Glutamatergic neuron (in vitro differentiated cells): ENCODE results near the gene RNF144A. TPM values are rescaled to one million over a fixed set of nuclear protein-coding genes. Genes with fewer than 3 reads are reported as not detected.

ENCODE experiments used
- DNase-seq: peaks from one replicate; pipeline ENCODE4 v3.0.0; 2022
- H3K27ac Mint-ChIP-seq: one replicate; pipeline ENCODE4 v1.8.0; 2020; ENCODE audit warnings: mild to moderate bottlenecking, mixed read lengths, inconsistent platforms; ENCODE audit not compliant: unreplicated experiment
- H3K27me3 Mint-ChIP-seq: one replicate; pipeline ENCODE4 v1.8.0; 2020; ENCODE audit warnings: mild to moderate bottlenecking, moderate library complexity, mixed read lengths, inconsistent platforms; ENCODE audit not compliant: unreplicated experiment
- H3K36me3 Mint-ChIP-seq: one replicate; pipeline ENCODE4 v1.8.0; 2020; ENCODE audit warnings: mild to moderate bottlenecking, mixed read lengths, inconsistent platforms; ENCODE audit not compliant: unreplicated experiment
- H3K4me1 Mint-ChIP-seq: one replicate; pipeline ENCODE4 v1.8.0; 2020; ENCODE audit warnings: mild to moderate bottlenecking, low read depth, mixed read lengths, inconsistent platforms; ENCODE audit not compliant: unreplicated experiment
- H3K4me3 Mint-ChIP-seq: one replicate; pipeline ENCODE4 v1.8.0; 2020; ENCODE audit warnings: mild to moderate bottlenecking, mixed read lengths, inconsistent platforms; ENCODE audit not compliant: unreplicated experiment
- H3K9me3 Mint-ChIP-seq: one replicate; pipeline ENCODE4 v1.8.0; 2020; ENCODE audit warnings: mild to moderate bottlenecking, moderate library complexity, mixed read lengths, inconsistent platforms; ENCODE audit not compliant: unreplicated experiment
- total RNA-seq: library from RNA; stranded (reverse); fragmentation: NEBNext Ultra II Directional; extraction: Animal tissue kit (Norgen Biotek cat#: 25700); gene quantifications from one replicate; pipeline ENCODE4 v1.2.1, GENCODE V29; 2021; ENCODE audit not compliant: unreplicated experiment
- TF ChIP-seq, protein P1 (sequence below): fragments of 200-600 bp; sonication (generic); IDR thresholded peaks from one replicate; pipeline ENCODE4 v1.5.0; 2021; ENCODE audit not compliant: partially characterized antibody, unreplicated experiment

RNF144A gene
- total RNA-seq, 1 donor from 2014 or later: 40.2 TPM

DNA sequence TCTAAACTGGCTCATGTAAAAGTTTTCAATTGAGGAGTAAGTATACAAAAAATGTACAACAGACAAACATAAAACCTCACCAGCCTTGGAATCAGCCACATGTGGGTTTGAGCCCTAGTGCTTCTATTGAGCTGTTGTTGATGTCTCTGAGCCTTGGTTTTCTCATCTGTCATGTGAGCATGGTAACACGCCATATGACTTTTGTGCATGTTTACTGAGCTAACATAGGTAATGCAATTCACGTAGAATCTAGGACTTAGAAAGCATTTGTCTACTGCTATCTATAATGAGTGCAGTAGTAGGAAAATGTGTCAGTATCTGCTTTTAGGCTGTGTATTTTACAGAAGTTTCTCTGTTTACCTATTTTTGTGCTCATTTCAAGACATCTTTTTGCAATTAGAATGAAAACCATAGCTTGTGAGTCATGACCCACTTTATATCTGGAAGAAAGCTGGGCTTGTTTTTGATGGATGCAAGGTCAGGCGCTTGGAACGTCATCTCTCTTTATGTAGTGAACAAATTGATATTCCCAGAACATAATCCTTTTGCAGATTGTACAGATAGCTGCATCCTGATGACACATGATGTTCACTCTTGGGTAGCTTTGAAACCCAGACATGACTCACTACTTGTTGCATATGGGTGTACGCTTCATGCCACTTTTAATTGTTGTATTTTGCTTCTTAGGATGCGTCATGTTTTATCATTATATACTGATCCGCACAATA is 94.3 kb downstream of the RNF144A start:
- Mint-ChIP-seq H3K9me3 (peaks cover 17% of the 10 kb centered on the region), H3K27ac (no peak overlapping the region), H3K4me1 (peaks cover 78% of the 10 kb centered on the region), H3K36me3 (no peaks in the 10 kb centered on the region), H3K27me3 (peaks cover 10% of the 10 kb centered on the region), H3K4me3 (no peak overlapping the region)
- TF ChIP-seq, protein P1, sequence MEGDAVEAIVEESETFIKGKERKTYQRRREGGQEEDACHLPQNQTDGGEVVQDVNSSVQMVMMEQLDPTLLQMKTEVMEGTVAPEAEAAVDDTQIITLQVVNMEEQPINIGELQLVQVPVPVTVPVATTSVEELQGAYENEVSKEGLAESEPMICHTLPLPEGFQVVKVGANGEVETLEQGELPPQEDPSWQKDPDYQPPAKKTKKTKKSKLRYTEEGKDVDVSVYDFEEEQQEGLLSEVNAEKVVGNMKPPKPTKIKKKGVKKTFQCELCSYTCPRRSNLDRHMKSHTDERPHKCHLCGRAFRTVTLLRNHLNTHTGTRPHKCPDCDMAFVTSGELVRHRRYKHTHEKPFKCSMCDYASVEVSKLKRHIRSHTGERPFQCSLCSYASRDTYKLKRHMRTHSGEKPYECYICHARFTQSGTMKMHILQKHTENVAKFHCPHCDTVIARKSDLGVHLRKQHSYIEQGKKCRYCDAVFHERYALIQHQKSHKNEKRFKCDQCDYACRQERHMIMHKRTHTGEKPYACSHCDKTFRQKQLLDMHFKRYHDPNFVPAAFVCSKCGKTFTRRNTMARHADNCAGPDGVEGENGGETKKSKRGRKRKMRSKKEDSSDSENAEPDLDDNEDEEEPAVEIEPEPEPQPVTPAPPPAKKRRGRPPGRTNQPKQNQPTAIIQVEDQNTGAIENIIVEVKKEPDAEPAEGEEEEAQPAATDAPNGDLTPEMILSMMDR: no peak
- no peak for DNase-seq

DNA sequence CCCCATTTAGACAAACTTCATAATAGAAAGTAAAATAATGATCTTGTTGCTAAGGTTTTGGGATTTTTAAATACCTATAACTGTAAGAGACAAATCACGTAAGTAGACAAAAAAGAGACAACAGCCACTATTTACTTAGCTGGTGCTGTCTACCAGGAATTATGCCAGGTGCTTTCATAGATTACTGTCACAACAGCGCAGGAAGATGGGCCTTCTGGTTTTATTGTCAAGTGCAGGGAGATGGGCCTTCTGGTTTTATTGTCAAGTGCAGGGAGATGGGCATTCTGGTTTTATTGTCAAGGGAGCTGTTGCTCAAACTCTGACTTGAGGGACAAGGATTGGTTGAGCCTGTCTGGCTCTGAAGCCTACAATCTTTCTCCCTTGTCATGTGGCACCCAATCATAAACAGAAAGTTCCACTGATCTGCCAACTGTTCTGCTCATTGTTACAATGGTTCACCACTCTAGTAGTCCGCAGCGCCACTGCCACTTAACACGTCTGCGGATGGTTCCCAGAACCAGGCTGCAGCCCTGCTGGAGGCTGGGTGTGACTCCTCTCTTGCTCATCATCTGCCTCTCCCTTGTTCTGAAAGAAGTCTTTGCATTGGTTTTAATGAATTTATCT is 95.0 kb downstream of the RNF144A start:
- no peaks in the 10 kb centered on the region for H3K36me3 Mint-ChIP-seq
- DNase-seq: no peak
- peaks cover 21% of the 10 kb centered on the region for H3K9me3 Mint-ChIP-seq
- peaks cover 10% of the 10 kb centered on the region for H3K27me3 Mint-ChIP-seq
- H3K27ac Mint-ChIP-seq: no peak overlapping the region
- peaks cover 77% of the 10 kb centered on the region for H3K4me1 Mint-ChIP-seq
- no peak overlapping the region for H3K4me3 Mint-ChIP-seq
- TF ChIP-seq, protein P1: no peak

DNA sequence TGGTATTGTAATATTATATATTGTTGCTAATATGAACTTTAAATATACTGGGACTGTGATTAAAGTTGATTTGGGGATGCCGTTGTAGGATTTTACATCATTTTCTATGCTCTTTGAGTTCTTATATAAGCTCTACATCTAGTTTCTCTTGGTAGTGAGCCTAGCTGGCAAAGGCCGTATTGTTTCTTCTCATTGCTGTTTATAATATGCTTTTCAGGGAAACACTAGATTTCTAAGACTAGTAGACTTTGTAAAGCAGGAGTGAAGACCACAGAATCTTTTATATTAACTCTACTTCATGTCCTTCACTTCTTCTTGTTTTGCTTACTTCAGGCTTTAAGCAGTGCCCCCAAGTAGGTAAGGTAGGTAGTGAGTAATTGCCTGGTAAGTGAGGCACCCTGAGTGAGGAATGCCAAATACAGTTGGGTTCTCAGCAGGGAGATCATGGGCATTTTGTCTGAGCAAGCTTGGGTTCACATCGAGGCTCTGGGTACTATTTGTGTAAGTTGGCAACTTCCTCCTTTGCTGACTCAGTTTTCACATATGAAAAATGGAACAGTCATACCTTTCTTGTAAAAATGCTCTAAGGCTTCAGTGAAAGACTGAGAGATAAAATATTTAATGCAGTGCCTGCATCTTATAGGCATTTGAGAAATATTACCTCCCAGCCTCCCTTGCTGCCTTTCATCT is 96.4 kb downstream of the RNF144A start:
- H3K27ac Mint-ChIP-seq: no peak overlapping the region
- H3K27me3 Mint-ChIP-seq: peaks cover 10% of the 10 kb centered on the region
- no peak for DNase-seq
- no peak overlapping the region for H3K4me3 Mint-ChIP-seq
- TF ChIP-seq, protein P1: no peak
- H3K4me1 Mint-ChIP-seq: peaks cover 77% of the 10 kb centered on the region
- H3K9me3 Mint-ChIP-seq: peaks cover 17% of the 10 kb centered on the region
- H3K36me3 Mint-ChIP-seq: peaks cover 2% of the 10 kb centered on the region

GRCh38 chr2:7014174-7014640 is 97.0 kb downstream of the RNF144A start:
- H3K27ac Mint-ChIP-seq: peak overlapping the region; percentile 95
- H3K4me3 Mint-ChIP-seq: peak overlapping the region; percentile 64
- peaks cover 10% of the 10 kb centered on the region for H3K27me3 Mint-ChIP-seq
- peaks cover 77% of the 10 kb centered on the region for H3K4me1 Mint-ChIP-seq
- H3K9me3 Mint-ChIP-seq: peaks cover 17% of the 10 kb centered on the region
- TF ChIP-seq, protein P1: peak; percentile 64
- H3K36me3 Mint-ChIP-seq: peaks cover 3% of the 10 kb centered on the region
- DNase-seq: peak; percentile 54
